Panc1 (cell line): ENCODE measurements around the gene ATP6V1F. TPM values are rescaled to one million over a fixed set of nuclear protein-coding genes. Genes with fewer than 3 reads are reported as not detected.
A peak's percentile ranks its signal among the peaks of the same experiment; 100 is the strongest.

ENCODE experiments used
- ATAC-seq: fragments of 200-7000 bp; cut with Tn5 transposase; 2 replicates; pipeline ENCODE4 v1.9.1; 2020; ENCODE audit warnings: mild to moderate bottlenecking, moderate library complexity
- BruUV-seq: library from RNA; stranded (reverse); fragments of 400-500 nt; replicated peaks from 2 replicates; lab custom pipeline; 2021; lab: Mats Ljungman, UMichigan
- CTCF ChIA-PET: fragments of 300-600 bp; sonication (Branson Sonifier 250); formaldehyde crosslinking; loops from one replicate; lab custom pipeline; 2022; ENCODE audit warnings: antibody characterized with exemption; lab: Charles Lee
- POLR2A ChIA-PET: fragments of 300-600 bp; sonication (Branson Sonifier 250); formaldehyde crosslinking; loops from one replicate; lab custom pipeline; 2022; ENCODE audit warnings: antibody characterized with exemption; lab: Charles Lee
- DNase-seq: peaks from one replicate; pipeline ENCODE4 v3.0.0-alpha.2; 2010; ENCODE audit warnings: low read depth, low spot score
- H3K27ac ChIP-seq: 2 replicates; pipeline ENCODE4 v1.5.1; 2011; ENCODE audit warnings: mild to moderate bottlenecking, low read length, inconsistent platforms
- H3K27me3 ChIP-seq: fragments of 200-500 bp; sonication (Bioruptor generic); 2 replicates; pipeline ENCODE4 v1.6.0; 2014; ENCODE audit warnings: low read length, inconsistent platforms; ENCODE audit not compliant: control insufficient read depth, insufficient read depth
- H3K36me3 ChIP-seq: fragments of 200-500 bp; sonication (Bioruptor generic); 2 replicates; pipeline ENCODE4 v1.5.1; 2014; ENCODE audit warnings: inconsistent platforms, mild to moderate bottlenecking, low read length, moderate library complexity; ENCODE audit not compliant: control insufficient read depth, insufficient read depth
- H3K4me1 ChIP-seq: 2 replicates; pipeline ENCODE4 v1.5.1; 2011; ENCODE audit warnings: inconsistent platforms, mild to moderate bottlenecking, low read length, moderate library complexity; ENCODE audit not compliant: control insufficient read depth, insufficient read depth
- H3K4me3 ChIP-seq, 2 experiments: 2 replicates each; pipeline ENCODE4 v1.5.1; 2011 to 2012; ENCODE audit warnings: low read depth in 2 of 2, low read length in 2 of 2, mild to moderate bottlenecking in 2 of 2, inconsistent platforms in 1 of 2, moderate library complexity in 1 of 2
- H3K9me3 ChIP-seq: fragments of 200-500 bp; sonication (Bioruptor generic); 2 replicates; pipeline ENCODE4 v1.5.1; 2014; ENCODE audit warnings: low read depth, mild to moderate bottlenecking, inconsistent platforms, low read length, moderate library complexity; ENCODE audit not compliant: control insufficient read depth, insufficient read depth
- CTCF ChIP-seq: fragments of 450-650 bp; IDR thresholded peaks from 2 replicates; pipeline ENCODE4 v1.5.1; 2017; ENCODE audit warnings: mild to moderate bottlenecking
- POLR2AphosphoS5 ChIP-seq: IDR thresholded peaks from 2 replicates; pipeline ENCODE4 v1.6.1; 2012; ENCODE audit warnings: mild to moderate bottlenecking, low read depth, low read length, moderate library complexity
- SIN3A ChIP-seq: IDR thresholded peaks from 2 replicates; pipeline ENCODE4 v1.6.1; 2012; ENCODE audit warnings: low read depth, mild to moderate bottlenecking, low read length, moderate library complexity, borderline replicate concordance; ENCODE audit not compliant: insufficient read depth
- TCF7L2 ChIP-seq: IDR thresholded peaks from 2 replicates; pipeline ENCODE4 v1.6.1; 2011; ENCODE audit warnings: mild to moderate bottlenecking, low read depth, low read length, inconsistent platforms
- in situ Hi-C: cut with HindIII; loops from 2 replicates; pipeline ENCODE4 v1.10.0; 2016; ENCODE audit warnings: low sequenced_read_pairs, low pct_unique_long_range_greater_than_20kb
- intact Hi-C: fragments of 100-400 bp; cut with micrococcal nuclease; formaldehyde crosslinking; loops from one replicate; pipeline ENCODE4 v1.10.0; 2022; ENCODE audit not compliant: unreplicated experiment
- total RNA-seq: library from RNA; stranded (reverse); gene quantifications from one replicate; pipeline ENCODE4 v1.2.1, GENCODE V29; 2021; ENCODE audit not compliant: unreplicated experiment
- TF ChIP-seq, protein P1 (sequence below), 2 experiments: IDR thresholded peaks; 2 replicates each; pipeline ENCODE4 v1.6.1; 2011 to 2012; ENCODE audit warnings: low read depth in 2 of 2, control low read depth in 1 of 2, low read length in 1 of 2, mild to moderate bottlenecking in 1 of 2, moderate library complexity in 1 of 2; ENCODE audit not compliant: insufficient read depth in 1 of 2

Gene ATP6V1F
- total RNA-seq, 1 experiment from 2014 or later = 151 TPM

DNA sequence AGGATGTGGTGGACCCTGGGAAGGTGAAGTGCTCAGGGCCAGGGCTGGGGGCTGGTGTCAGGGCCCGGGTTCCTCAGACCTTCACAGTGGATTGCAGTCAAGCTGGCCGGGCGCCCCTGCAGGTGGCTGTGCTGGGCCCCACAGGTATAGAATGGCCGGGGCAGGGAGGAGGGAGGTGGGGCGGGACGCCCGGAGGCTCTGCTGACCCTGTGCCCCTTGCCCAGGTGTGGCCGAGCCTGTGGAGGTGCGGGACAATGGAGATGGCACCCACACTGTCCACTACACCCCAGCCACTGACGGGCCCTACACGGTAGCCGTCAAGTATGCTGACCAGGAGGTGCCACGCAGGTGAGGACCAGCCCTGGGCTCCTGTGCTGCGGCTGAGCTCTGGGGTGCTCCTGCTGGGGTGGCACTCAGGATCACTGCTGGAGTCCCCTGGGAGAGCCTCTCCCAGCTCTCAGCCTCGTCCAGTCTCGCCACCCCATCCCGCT is 14.9 kb upstream of the ATP6V1F start:
- ChIA-PET POLR2A (no interaction called here), CTCF (no interaction called here)
- H3K4me1 ChIP-seq = no peaks in the 10 kb centered on the region
- no TSS peak for BruUV-seq
- no peaks in the 10 kb centered on the region for H3K9me3 ChIP-seq
- in situ Hi-C loops (no loop called here), intact Hi-C loops (no loop called here)
- no peaks in the 10 kb centered on the region for H3K36me3 ChIP-seq
- no peak overlapping the region for H3K27ac ChIP-seq
- DNase-seq (no peak), ATAC-seq (no peak)
- no peak overlapping the region for H3K4me3 ChIP-seq
- H3K27me3 ChIP-seq = no peaks in the 10 kb centered on the region
- TF ChIP-seq CTCF (no peak), POLR2AphosphoS5 (no peak), SIN3A (no peak), TCF7L2 (no peak)
- TF ChIP-seq, protein P1, sequence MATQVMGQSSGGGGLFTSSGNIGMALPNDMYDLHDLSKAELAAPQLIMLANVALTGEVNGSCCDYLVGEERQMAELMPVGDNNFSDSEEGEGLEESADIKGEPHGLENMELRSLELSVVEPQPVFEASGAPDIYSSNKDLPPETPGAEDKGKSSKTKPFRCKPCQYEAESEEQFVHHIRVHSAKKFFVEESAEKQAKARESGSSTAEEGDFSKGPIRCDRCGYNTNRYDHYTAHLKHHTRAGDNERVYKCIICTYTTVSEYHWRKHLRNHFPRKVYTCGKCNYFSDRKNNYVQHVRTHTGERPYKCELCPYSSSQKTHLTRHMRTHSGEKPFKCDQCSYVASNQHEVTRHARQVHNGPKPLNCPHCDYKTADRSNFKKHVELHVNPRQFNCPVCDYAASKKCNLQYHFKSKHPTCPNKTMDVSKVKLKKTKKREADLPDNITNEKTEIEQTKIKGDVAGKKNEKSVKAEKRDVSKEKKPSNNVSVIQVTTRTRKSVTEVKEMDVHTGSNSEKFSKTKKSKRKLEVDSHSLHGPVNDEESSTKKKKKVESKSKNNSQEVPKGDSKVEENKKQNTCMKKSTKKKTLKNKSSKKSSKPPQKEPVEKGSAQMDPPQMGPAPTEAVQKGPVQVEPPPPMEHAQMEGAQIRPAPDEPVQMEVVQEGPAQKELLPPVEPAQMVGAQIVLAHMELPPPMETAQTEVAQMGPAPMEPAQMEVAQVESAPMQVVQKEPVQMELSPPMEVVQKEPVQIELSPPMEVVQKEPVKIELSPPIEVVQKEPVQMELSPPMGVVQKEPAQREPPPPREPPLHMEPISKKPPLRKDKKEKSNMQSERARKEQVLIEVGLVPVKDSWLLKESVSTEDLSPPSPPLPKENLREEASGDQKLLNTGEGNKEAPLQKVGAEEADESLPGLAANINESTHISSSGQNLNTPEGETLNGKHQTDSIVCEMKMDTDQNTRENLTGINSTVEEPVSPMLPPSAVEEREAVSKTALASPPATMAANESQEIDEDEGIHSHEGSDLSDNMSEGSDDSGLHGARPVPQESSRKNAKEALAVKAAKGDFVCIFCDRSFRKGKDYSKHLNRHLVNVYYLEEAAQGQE (IDR thresholded peaks at IDR 0.05; ENCODE audit: insufficient read depth in 1 of 2, low read depth in 2 of 2, low read length in 1 of 2) = no peak

DNA sequence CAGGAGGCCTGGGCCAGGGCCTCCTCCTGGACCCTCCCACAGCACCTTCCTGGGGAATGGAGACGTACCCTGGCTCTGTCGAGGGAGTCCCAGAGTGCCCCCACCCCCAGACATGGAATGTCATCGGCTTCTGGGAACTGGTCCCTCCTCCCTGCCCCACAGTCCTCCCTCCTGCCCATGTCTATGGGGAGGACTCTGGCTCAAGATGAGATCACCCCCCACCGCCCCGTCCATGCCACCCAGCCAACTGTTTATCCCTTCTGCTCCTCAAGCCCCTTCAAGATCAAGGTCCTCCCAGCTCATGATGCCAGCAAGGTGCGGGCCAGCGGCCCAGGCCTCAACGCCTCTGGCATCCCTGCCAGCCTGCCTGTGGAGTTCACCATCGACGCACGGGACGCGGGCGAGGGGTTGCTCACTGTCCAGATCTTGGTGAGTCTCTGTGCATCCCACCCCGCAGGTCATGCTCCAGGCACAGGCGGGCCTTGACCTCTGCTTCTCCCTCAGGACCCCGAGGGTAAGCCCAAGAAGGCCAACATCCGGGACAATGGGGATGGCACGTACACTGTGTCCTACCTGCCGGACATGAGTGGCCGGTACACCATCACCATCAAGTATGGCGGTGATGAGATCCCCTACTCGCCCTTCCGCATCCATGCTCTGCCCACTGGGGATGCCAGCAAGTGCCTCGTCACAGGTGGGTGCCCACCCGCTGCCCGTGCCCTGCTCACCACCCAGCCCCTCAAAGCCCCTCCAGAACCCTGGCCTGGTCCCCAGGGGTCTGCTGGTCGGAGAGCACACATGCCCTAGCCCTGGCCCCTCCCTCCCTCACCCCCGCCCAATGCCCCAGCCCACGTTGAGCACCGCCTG is 14.1 kb upstream of the ATP6V1F start:
- no peak for ATAC-seq
- Histone ChIP-seq H3K4me1 (no peaks in the 10 kb centered on the region), H3K9me3 (no peaks in the 10 kb centered on the region), H3K4me3 (no peak overlapping the region), H3K27ac (no peak overlapping the region), H3K36me3 (no peaks in the 10 kb centered on the region), H3K27me3 (no peaks in the 10 kb centered on the region)
- TF ChIP-seq CTCF (no peak), POLR2AphosphoS5 (no peak), TCF7L2 (no peak), SIN3A (no peak)
- TF ChIP-seq, protein P1 (IDR thresholded peaks at IDR 0.05; ENCODE audit: insufficient read depth in 1 of 2, low read depth in 2 of 2, low read length in 1 of 2) = 0 out of 4 replicates have a peak, but pooled peaks of 1 of the 2 experiments have one; percentile 16
- in situ Hi-C loops (no loop called here), intact Hi-C loops (no loop called here)
- ChIA-PET CTCF (no interaction called here), POLR2A (no interaction called here)
- no TSS peak for BruUV-seq
- DNase-seq = no peak
